ENCODE data around the gene RRAS. TPM values are rescaled to one million over a fixed set of nuclear protein-coding genes. Genes with fewer than 3 reads are reported as not detected.

Gene RRAS
- total and polyA plus RNA-seq, 2 of the 4 experiments (the other 2 are of a cell fraction): 50.2 to 241 TPM

- Histone ChIP-seq H2BK15ac (ENCODE audit: low read depth, low read length) (no peak overlapping the region), H2AK9ac (replicated peaks; ENCODE audit: low read depth, low read length, poor library complexity) (no peak overlapping the region), H3K23ac (ENCODE audit: low read depth, low read length) (no peak overlapping the region), H3K27me3 (ENCODE audit: control insufficient read depth, insufficient read depth, low read length) (no peaks in the 10 kb centered on the region), H3K79me1 (ENCODE audit: low read depth in 1 of 2, low read length in 2 of 2) (peaks cover 11 to 54% of the 10 kb centered on the region in 2 experiments; a peak in 3 of 4 replicates), H2AFZ (replicated peaks; ENCODE audit: low read length, poor library complexity) (no peak overlapping the region), H4K91ac (ENCODE audit: insufficient read depth, low read depth, low read length) (no peak overlapping the region), H3K36me3 (ENCODE audit: control insufficient read depth, insufficient read depth, low read length) (peaks cover 62% of the 10 kb centered on the region), H3K4ac (ENCODE audit: low read depth, low read length) (no peak overlapping the region), H2BK20ac (ENCODE audit: low read depth, low read length) (no peak overlapping the region), H3K18ac (ENCODE audit: low read depth, low read length) (no peak overlapping the region), H3K4me2 (ENCODE audit: low read depth, low read length) (no peak overlapping the region), H3K9me1 (ENCODE audit: insufficient read depth, low read length) (peaks cover 3% of the 10 kb centered on the region; the same call in 1 of the 2 replicates), H3K14ac (replicated peaks; ENCODE audit: low read depth, low read length) (no peak overlapping the region), H2BK120ac (ENCODE audit: low read depth, low read length) (no peak overlapping the region), H3K9me3 (ENCODE audit: control insufficient read depth, insufficient read depth, low read length) (no peaks in the 10 kb centered on the region), H2AK5ac (ENCODE audit: low read depth, low read length) (no peak overlapping the region), H4K5ac (ENCODE audit: low read depth, low read length) (no peak overlapping the region), H3K4me3 (ENCODE audit: insufficient read depth, low read depth, low read length) (no peak overlapping the region), H3K9ac (ENCODE audit: low read depth, low read length) (no peak overlapping the region), H3K27ac (ENCODE audit: insufficient read depth, low read length) (no peak overlapping the region), H3K56ac (ENCODE audit: extremely low read depth, insufficient read depth, low read length) (no peak overlapping the region), H4K8ac (ENCODE audit: low read depth in 2 of 2, low read length in 2 of 2) (no peak overlapping the region), H4K20me1 (ENCODE audit: insufficient read depth, low read length) (peaks cover 27% of the 10 kb centered on the region), H3K4me1 (ENCODE audit: control insufficient read depth, insufficient read depth, low read length) (peaks cover 4% of the 10 kb centered on the region), H2BK5ac (ENCODE audit: low read depth, low read length, poor library complexity, severe bottlenecking) (no peak overlapping the region)
- intact Hi-C loops (cut with micrococcal nuclease) (no loop called here), in situ Hi-C loops (cut with MboI; ENCODE audit: low sequenced_read_pairs) (loop anchor here (10.0 kb wide), 1 partner anchor 166 kb away; the partner anchor contains the start of gene RPS11), dilution Hi-C loops (cut with HindIII; ENCODE audit: low sequenced_read_pairs, unreplicated experiment) (no loop called here)
- TF ChIP-seq USF2 (IDR thresholded peaks at IDR 0.05; ENCODE audit: low read depth, low read length) (no peak), BHLHE40 (IDR thresholded peaks at IDR 0.05; ENCODE audit: low read depth, low read length) (no peak), ELK1 (IDR thresholded peaks at IDR 0.05; ENCODE audit: borderline replicate concordance, low read depth, low read length) (no peak), MAFK (IDR thresholded peaks at IDR 0.05; ENCODE audit: low read depth, low read length) (no peak), RFX5 (IDR thresholded peaks at IDR 0.05; ENCODE audit: low read depth, low read length) (no peak), CEBPB (IDR thresholded peaks at IDR 0.05; ENCODE audit: low read depth, low read length) (no peak), CHD1 (IDR thresholded peaks at IDR 0.05; ENCODE audit: low read depth, low read length) (no peak), FOS (IDR thresholded peaks at IDR 0.05; ENCODE audit: low read depth, low read length) (no peak), MAZ (IDR thresholded peaks at IDR 0.05; ENCODE audit: borderline replicate concordance, low read depth, low read length) (no peak), CTCF (conservative IDR thresholded peaks at IDR 0.05; ENCODE audit: low read depth, low read length) (no peak), POLR2A (IDR thresholded peaks at IDR 0.05; ENCODE audit: low read depth, low read length) (no peak), RCOR1 (IDR thresholded peaks at IDR 0.05; ENCODE audit: insufficient replicate concordance, low read length) (no peak), RAD21 (IDR thresholded peaks at IDR 0.05; ENCODE audit: low read length) (no peak), NFE2L2 (IDR thresholded peaks at IDR 0.05; ENCODE audit: low read depth, low read length) (no peak), MXI1 (IDR thresholded peaks at IDR 0.05; ENCODE audit: borderline replicate concordance, low read depth, low read length) (no peak), SMC3 (IDR thresholded peaks at IDR 0.05; ENCODE audit: low read depth, low read length) (no peak)
- ATAC-seq (ENCODE audit: low read depth) (no peak), DNase-seq (no peak)
- POLR2A ChIA-PET (ENCODE audit: unreplicated experiment): no interaction called here
- no TSS peak for BruUV-seq (replicated peaks)
- CTCF ChIA-PET: no interaction called here
- WGBS, 2 experiments (ENCODE audit: extremely low coverage in 2 of 2, insufficient read length in 1 of 2): 100% methylated on average over 1 of the region's 15 CpGs; no CpG with 5 or more reads in 1 of the 2 experiments
These were observed 20.5 kb upstream of the RRAS start for GRCh38 chr19:49660338-49660961.

All from IMR-90 (cell line).